NT2/D1 (cell line): ENCODE measurements around the gene ARHGAP33.

Experiments
- DNase-seq: peaks from one replicate; pipeline ENCODE4 v3.0.0-alpha.2; 2011; ENCODE audit warnings: low read depth, low spot score
- H3K27me3 ChIP-seq: 2 replicates; pipeline ENCODE4 v1.6.0; 2011; ENCODE audit warnings: mild to moderate bottlenecking; ENCODE audit not compliant: insufficient read length, insufficient read depth
- H3K36me3 ChIP-seq: 2 replicates; pipeline ENCODE4 v1.6.1; 2011; ENCODE audit warnings: mild to moderate bottlenecking, low read length, mixed read lengths; ENCODE audit not compliant: insufficient read depth, insufficient read length
- H3K4me1 ChIP-seq: 2 replicates; pipeline ENCODE4 v1.5.1; 2011; ENCODE audit not compliant: insufficient read depth, insufficient read length
- H3K4me3 ChIP-seq: 2 replicates; pipeline ENCODE4 v1.5.1; 2011; ENCODE audit warnings: low read depth; ENCODE audit not compliant: insufficient read length
- H3K9ac ChIP-seq: 2 replicates; pipeline ENCODE4 v1.6.0; 2011; ENCODE audit warnings: low read depth; ENCODE audit not compliant: insufficient read length
- H3K9me3 ChIP-seq: 2 replicates; pipeline ENCODE4 v1.5.1; 2011; ENCODE audit warnings: mild to moderate bottlenecking, low read length; ENCODE audit not compliant: insufficient read depth
- SUZ12 ChIP-seq: IDR thresholded peaks from 2 replicates; pipeline ENCODE4 v1.6.1; 2011; ENCODE audit not compliant: insufficient read length, insufficient read depth; ENCODE audit errors: extremely low read depth
- YY1 ChIP-seq: IDR thresholded peaks from 2 replicates; pipeline ENCODE4 v1.6.1; 2011; ENCODE audit not compliant: insufficient read length, insufficient read depth
- ZNF274 ChIP-seq: IDR thresholded peaks from 2 replicates; pipeline ENCODE4 v1.6.1; 2011; ENCODE audit warnings: mild to moderate bottlenecking, low read depth, low read length

ARHGAP33 gene

DNA sequence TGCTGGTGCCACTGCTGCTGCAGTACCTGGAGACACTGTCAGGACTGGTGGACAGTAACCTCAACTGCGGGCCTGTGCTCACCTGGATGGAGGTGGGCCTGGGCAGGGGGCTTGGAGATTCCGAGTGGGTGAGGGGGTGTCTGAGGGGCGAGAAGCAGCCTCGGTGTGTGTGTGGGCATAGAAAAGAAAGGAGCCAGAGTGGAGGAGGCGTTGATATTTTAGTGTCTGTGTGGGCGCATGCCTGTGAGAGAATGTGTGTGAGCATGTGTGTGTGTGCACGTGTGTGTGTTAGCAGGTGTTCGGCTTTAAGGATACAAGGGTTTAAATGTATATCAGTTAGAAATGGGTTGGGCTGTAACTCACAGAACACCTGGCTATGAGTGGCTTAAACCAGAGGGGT is 3.7 kb downstream of the ARHGAP33 start:
- Histone ChIP-seq H3K4me3 (no peak overlapping the region), H3K4me1 (peaks cover 23% of the 10 kb centered on the region), H3K9ac (no peak overlapping the region), H3K27me3 (peaks cover 24% of the 10 kb centered on the region), H3K9me3 (no peaks in the 10 kb centered on the region), H3K36me3 (no peaks in the 10 kb centered on the region)
- DNase-seq = no peak
- TF ChIP-seq YY1 (no peak), SUZ12 (no peak), ZNF274 (no peak)

DNA sequence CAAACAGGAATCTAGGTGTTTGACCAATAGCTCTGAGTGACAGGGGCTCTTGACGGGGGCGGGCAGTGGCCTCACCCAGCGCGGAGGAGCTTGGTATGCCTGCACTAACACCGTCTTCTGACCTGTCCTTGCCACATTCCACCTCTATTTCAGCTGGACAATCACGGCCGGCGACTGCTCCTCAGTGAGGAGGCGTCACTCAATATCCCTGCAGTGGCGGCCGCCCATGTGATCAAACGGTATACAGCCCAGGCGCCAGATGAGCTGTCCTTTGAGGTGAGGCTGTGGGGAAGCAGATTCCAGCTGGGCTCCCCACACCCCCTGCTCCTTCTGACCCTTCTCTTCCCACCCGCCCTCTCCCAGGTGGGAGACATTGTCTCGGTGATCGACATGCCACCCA is 4.7 kb downstream of the ARHGAP33 start:
- DNase-seq = no peak
- Histone ChIP-seq H3K9me3 (no peaks in the 10 kb centered on the region), H3K27me3 (peaks cover 18% of the 10 kb centered on the region), H3K9ac (no peak overlapping the region), H3K4me3 (no peak overlapping the region), H3K4me1 (peaks cover 20% of the 10 kb centered on the region), H3K36me3 (no peaks in the 10 kb centered on the region)
- TF ChIP-seq YY1 (no peak), SUZ12 (no peak), ZNF274 (no peak)

DNA sequence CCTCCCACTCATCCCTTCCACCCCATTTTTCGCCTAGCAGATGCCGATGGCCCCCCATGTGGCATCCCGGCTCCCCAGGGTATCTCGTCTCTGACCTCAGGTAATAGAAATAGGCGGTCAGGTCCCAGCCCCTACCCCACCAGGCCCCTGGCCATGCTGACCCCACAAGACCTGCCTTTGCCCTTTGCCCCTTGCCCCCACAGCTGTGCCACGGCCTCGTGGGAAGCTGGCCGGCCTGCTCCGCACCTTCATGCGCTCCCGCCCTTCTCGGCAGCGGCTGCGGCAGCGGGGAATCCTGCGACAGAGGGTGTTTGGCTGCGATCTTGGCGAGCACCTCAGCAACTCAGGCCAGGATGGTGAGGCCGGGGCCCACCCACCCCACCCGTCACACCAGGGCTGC is 5.4 kb downstream of the ARHGAP33 start:
- no peak overlapping the region for H3K4me3 ChIP-seq
- no peak for DNase-seq
- peaks cover 18% of the 10 kb centered on the region for H3K27me3 ChIP-seq
- peaks cover 23% of the 10 kb centered on the region for H3K4me1 ChIP-seq
- no peak overlapping the region for H3K9ac ChIP-seq
- TF ChIP-seq SUZ12 = no peak
- no peak for TF ChIP-seq ZNF274
- no peak for TF ChIP-seq YY1
- H3K9me3 ChIP-seq = no peaks in the 10 kb centered on the region
- H3K36me3 ChIP-seq = no peaks in the 10 kb centered on the region

DNA sequence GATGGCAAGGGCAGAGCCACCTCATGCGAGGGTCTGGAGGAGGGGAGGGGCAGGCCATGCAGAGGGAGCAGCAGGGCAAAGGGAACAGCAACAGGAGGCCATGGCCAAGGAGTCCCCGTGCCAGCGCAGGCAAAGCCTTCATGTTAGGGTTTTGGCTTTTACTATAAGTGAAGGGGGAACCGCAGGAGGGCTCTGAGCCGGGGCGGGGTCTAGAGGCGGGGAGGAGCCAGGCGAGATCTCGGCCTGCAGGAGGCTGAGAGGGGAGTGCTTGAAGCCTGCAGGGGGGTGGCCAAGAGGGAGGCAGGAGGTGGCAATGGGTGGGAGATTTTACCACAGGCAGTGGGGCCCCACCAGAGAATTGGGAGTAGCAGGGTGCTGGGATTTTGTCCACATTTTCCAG is 6.3 kb downstream of the ARHGAP33 start:
- H3K9ac ChIP-seq = peak overlapping the region; percentile 18
- H3K9me3 ChIP-seq = no peaks in the 10 kb centered on the region
- no peaks in the 10 kb centered on the region for H3K36me3 ChIP-seq
- TF ChIP-seq SUZ12 (no peak), ZNF274 (no peak), YY1 (no peak)
- DNase-seq = no peak
- peaks cover 21% of the 10 kb centered on the region for H3K4me1 ChIP-seq
- peaks cover 15% of the 10 kb centered on the region for H3K27me3 ChIP-seq
- no peak overlapping the region for H3K4me3 ChIP-seq

DNA sequence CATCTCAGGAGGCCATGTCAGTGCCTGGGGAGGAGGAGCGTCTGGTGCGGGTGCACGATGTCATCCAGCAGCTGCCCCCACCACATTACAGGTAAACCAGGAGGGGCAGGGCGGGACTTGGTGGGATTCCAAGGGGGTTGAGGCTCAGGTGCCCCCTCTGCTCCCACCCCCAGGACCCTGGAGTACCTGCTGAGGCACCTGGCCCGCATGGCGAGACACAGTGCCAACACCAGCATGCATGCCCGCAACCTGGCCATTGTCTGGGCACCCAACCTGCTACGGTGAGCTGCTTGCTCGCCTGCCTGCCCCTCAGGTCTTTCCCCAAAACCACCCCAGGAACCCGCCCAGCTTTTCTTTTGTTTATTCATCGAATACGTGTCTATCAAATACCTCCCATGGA is 7.2 kb downstream of the ARHGAP33 start:
- H3K27me3 ChIP-seq = peaks cover 12% of the 10 kb centered on the region
- no peaks in the 10 kb centered on the region for H3K9me3 ChIP-seq
- DNase-seq = no peak
- H3K9ac ChIP-seq = no peak overlapping the region
- no peak overlapping the region for H3K4me3 ChIP-seq
- peaks cover 20% of the 10 kb centered on the region for H3K4me1 ChIP-seq
- H3K36me3 ChIP-seq = no peaks in the 10 kb centered on the region
- TF ChIP-seq YY1 (no peak), SUZ12 (no peak), ZNF274 (no peak)

DNA sequence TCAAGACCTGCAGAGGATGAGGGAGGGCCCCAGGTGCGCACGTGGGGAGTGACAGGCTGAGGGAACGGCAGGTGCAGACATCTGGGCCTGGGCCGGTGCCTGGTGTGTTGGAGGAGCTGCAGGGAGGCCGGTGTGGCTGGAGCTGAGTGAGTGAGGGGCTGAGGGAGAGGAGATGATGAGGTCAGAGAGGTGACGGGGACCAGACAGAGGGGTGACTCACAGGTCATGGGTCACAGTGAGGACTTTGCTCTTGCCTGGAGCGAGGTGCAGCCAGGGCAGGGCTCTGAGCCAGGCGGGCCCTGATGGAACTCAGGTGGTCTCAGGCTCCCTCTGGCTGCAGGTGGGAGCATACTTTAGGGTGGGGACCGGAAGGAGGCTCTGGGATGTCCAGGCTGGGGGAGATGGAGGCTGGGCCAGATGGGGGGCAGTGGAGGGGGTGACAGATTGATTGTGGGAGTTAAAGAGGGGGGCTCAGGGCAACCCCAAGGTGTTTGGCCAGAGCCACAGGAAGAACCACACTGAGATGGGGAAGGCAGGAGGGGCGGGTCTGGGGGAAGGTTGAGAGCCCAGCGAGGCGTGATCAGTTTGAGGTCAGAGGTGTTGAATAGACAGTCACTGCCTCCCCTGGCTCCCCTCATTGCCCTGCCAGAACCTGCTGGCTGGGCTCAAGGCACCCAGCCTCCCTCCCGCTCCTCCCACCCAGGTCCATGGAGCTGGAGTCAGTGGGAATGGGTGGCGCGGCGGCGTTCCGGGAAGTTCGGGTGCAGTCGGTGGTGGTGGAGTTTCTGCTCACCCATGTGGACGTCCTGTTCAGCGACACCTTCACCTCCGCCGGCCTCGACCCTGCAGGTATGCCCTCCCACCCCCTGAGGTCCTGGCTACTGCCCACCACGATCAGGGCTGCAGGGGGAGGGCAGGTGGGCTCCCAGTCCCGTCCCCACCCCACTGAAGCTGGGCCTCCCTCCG is 8.4 kb downstream of the ARHGAP33 start:
- no peak overlapping the region for H3K4me3 ChIP-seq
- H3K9me3 ChIP-seq = no peaks in the 10 kb centered on the region
- H3K36me3 ChIP-seq = no peaks in the 10 kb centered on the region
- no peaks in the 10 kb centered on the region for H3K27me3 ChIP-seq
- no peak for DNase-seq
- H3K4me1 ChIP-seq = peaks cover 16% of the 10 kb centered on the region
- TF ChIP-seq ZNF274 (no peak), YY1 (no peak), SUZ12 (no peak)
- no peak overlapping the region for H3K9ac ChIP-seq

DNA sequence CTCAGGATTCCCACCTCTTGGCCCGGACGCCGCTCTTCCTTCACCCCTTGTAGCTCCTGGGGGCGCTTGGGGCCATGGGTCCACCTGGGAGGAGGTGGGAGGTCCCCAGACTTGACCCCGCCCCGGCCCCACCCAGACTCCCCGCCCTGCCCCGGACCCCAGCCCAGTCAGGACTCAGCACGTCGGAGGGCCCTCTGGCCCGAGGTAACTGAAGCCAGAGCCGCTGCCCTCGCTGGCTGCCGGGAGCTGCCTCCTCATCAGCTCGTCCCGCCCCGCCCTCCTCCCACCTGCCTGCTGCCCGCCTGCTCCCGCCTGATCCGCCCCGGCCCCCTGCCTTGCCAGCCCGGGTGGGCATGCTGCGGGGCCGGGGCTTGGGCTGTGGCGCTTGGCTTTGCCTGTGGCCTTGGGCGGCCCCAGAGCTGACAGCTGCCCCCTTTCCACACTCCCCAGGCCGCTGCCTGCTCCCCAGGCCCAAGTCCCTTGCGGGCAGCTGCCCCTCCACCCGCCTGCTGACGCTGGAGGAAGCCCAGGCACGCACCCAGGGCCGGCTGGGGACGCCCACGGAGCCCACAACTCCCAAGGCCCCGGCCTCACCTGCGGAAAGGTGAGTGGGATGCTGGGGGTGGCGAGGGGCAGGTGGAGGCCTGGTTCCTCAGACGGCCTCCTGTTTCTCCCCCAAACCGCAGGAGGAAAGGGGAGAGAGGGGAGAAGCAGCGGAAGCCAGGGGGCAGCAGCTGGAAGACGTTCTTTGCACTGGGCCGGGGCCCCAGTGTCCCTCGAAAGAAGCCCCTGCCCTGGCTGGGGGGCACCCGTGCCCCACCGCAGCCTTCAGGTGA is 9.4 kb downstream of the ARHGAP33 start:
- TF ChIP-seq ZNF274 = no peak
- TF ChIP-seq YY1 = no peak
- no peak for TF ChIP-seq SUZ12
- Histone ChIP-seq H3K9ac (peak overlapping the region; percentile 74), H3K36me3 (no peaks in the 10 kb centered on the region), H3K27me3 (no peaks in the 10 kb centered on the region), H3K4me1 (peaks cover 21% of the 10 kb centered on the region), H3K4me3 (peak overlapping the region; percentile 32), H3K9me3 (no peaks in the 10 kb centered on the region)
- DNase-seq = no peak
